GM18873 (cell line): ENCODE results near the gene SLC6A19.

Experiments used
- ATAC-seq: cut with Tn5 transposase; IDR thresholded peaks from one replicate; pipeline ENCODE4 v1.9.1; 2021; ENCODE audit warnings: mild to moderate bottlenecking, moderate library complexity, moderate number of reproducible peaks; ENCODE audit not compliant: unreplicated experiment, low FRiP score

SLC6A19 gene

GRCh38 chr5:1205255-1206180 is 4.1 kb downstream of the SLC6A19 start:
- no peak for ATAC-seq

GRCh38 chr5:1206521-1207412 is 5.4 kb downstream of the SLC6A19 start:
- ATAC-seq = no peak

- ATAC-seq = no peak
Observed at GRCh38 chr5:1207555-1207954, 6.2 kb downstream of the SLC6A19 start.

- no peak for ATAC-seq
Observed at GRCh38 chr5:1208221-1208742, 6.9 kb downstream of the SLC6A19 start.

GRCh38 chr5:1208743-1209488 is 7.5 kb downstream of the SLC6A19 start:
- no peak for ATAC-seq

- ATAC-seq = no peak
Observed at GRCh38 chr5:1209489-1209852, 8.1 kb downstream of the SLC6A19 start.

- ATAC-seq = no peak
Observed at GRCh38 chr5:1209896-1210776, 8.7 kb downstream of the SLC6A19 start.

GRCh38 chr5:1210832-1211251 is 9.4 kb downstream of the SLC6A19 start:
- ATAC-seq = no peak

- no peak for ATAC-seq
Observed at GRCh38 chr5:1211701-1212100, 10.3 kb downstream of the SLC6A19 start.

GRCh38 chr5:1212271-1212670 is 10.9 kb downstream of the SLC6A19 start:
- no peak for ATAC-seq

- ATAC-seq = no peak
Observed at GRCh38 chr5:1212881-1213280, 11.5 kb downstream of the SLC6A19 start.

- no peak for ATAC-seq
Observed at GRCh38 chr5:1213508-1214162, 12.2 kb downstream of the SLC6A19 start.

- ATAC-seq = no peak
Observed at GRCh38 chr5:1214163-1214935, 13.0 kb downstream of the SLC6A19 start.

- ATAC-seq = no peak
Observed at GRCh38 chr5:1214936-1215220, 13.5 kb downstream of the SLC6A19 start.

- ATAC-seq = no peak
Observed at GRCh38 chr5:1215320-1216096, 14.1 kb downstream of the SLC6A19 start.

- ATAC-seq = no peak
Observed at GRCh38 chr5:1216211-1216917, 15.0 kb downstream of the SLC6A19 start.

GRCh38 chr5:1216918-1217295 is 15.5 kb downstream of the SLC6A19 start:
- no peak for ATAC-seq
